ENCODE results near the gene TPSD1.
"Not testable (repeated sequence)": the region's sequence is repeated elsewhere in the genome, so short reads cannot be mapped to it uniquely, and the experiment has no call there.

- not testable (repeated sequence) for TF ChIP-seq POLR2A, CTCF, EP300 (IDR thresholded peaks at IDR 0.05)
These were observed 27.6 kb upstream of the TPSD1 start for GRCh38 chr16:1228227-1228626.

Data from stomach (tissue), 4 donors.